ENCODE results near the gene SHMT1. TPM values are rescaled to one million over a fixed set of nuclear protein-coding genes. Genes with fewer than 3 reads are reported as not detected.

SHMT1 gene
- total RNA-seq, 1 donor from 2014 or later: 3.9 TPM

DNA sequence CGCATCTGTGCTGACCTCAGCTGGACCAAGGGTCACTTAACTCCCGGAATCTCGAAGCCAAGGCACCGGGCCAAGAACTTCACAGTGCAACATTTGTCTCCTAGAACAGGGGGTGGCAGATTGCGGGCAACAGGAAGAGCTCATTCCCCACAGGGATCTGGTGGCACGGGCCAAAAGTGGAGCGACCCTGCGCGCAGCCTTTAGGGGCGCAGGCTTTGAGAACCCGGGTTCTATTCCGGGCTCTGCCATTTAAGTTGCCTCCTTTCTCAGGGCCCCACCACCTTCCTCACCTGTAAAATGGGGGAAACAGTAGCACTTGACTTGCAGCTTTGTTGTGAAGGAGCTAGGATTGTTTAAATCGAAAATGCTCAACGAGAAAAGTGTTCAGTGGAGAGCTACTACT, 651 bp downstream of the SHMT1 start:
- DNase-seq (ENCODE audit: low spot score): no peak
- Mint-ChIP-seq H3K4me3 (ENCODE audit: unreplicated experiment) (peak overlapping the region; percentile 84), H3K27ac (ENCODE audit: unreplicated experiment) (no peak overlapping the region)

DNA sequence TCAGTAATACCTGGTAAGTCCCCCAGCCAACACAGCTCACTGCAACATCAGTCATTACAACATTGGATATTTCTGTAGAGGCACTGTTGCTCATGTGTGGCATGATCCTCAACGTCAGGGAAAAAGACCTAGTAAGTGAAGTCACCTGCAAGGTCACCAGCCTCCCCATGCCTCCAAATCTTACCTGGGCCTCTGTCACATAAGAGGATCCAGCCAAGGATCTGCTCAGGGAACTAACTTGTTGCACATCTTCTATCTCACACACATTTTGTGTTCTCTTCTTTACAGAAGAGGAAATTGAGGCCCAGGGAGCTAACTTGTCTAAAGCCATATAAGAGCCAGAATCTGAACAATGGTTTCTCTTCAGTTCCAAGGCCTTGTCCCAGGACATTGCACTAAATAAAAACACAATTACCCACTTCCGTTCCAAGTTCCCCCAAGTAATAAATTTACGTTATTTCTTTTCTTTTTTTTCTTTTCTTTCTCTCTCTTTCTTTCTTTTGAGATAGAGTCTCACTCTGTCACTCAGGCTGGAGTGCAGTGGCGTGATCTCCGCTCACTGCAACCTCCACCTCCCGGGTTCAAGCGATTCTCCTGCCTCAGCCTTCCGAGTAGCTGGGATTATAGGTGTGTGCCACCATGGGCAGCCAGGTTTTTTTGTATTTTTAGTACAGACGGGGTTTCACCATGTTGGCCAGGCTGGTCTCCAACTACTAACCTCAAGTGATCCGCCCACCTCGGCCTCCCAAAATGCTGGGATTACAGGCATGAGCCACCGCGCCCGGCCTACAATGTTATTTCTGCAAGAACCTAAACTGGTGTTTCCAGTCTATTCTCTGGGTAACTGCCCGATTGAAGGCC, 1.3 kb downstream of the SHMT1 start:
- no peak overlapping the region for H3K27ac Mint-ChIP-seq (ENCODE audit: unreplicated experiment)
- DNase-seq (ENCODE audit: low spot score): no peak
- TF ChIP-seq, protein P1, sequence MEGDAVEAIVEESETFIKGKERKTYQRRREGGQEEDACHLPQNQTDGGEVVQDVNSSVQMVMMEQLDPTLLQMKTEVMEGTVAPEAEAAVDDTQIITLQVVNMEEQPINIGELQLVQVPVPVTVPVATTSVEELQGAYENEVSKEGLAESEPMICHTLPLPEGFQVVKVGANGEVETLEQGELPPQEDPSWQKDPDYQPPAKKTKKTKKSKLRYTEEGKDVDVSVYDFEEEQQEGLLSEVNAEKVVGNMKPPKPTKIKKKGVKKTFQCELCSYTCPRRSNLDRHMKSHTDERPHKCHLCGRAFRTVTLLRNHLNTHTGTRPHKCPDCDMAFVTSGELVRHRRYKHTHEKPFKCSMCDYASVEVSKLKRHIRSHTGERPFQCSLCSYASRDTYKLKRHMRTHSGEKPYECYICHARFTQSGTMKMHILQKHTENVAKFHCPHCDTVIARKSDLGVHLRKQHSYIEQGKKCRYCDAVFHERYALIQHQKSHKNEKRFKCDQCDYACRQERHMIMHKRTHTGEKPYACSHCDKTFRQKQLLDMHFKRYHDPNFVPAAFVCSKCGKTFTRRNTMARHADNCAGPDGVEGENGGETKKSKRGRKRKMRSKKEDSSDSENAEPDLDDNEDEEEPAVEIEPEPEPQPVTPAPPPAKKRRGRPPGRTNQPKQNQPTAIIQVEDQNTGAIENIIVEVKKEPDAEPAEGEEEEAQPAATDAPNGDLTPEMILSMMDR (IDR thresholded peaks at IDR 0.05): no peak

More for the DNA sequence above, 651 bp downstream of the SHMT1 start:
- Mint-ChIP-seq H3K27me3 (ENCODE audit: low read depth) (no peaks in the 10 kb centered on the region), H3K4me1 (ENCODE audit: low read depth) (peaks cover 10% of the 10 kb centered on the region), H3K36me3 (ENCODE audit: low read depth) (no peaks in the 10 kb centered on the region), H3K9me3 (ENCODE audit: low read depth) (no peaks in the 10 kb centered on the region)
- TF ChIP-seq, protein P1 (IDR thresholded peaks at IDR 0.05): no peak

DNA sequence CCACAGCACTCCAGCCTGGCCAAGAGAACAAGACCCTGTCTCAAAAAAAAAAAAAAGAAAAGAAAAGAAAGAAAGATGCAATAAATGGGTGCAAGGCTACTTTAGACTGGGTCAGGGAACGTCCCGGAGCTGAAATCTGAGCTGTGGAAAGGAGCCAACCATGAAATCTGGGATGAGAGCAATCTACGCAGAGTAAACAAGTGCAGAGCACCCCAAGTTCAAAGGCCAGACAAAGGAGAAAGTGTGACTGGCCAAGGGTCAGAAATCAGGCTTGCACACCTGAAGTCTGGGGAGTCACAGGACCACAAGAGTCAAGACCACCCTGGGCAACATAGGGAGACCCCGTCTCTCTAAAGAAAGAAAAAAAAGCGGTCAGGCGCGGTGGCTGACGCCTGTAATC, 2.8 kb downstream of the SHMT1 start:
- no peak overlapping the region for H3K4me3 Mint-ChIP-seq (ENCODE audit: unreplicated experiment)
- no peaks in the 10 kb centered on the region for H3K9me3 Mint-ChIP-seq (ENCODE audit: low read depth)
- H3K4me1 Mint-ChIP-seq (ENCODE audit: low read depth): peaks cover 10% of the 10 kb centered on the region
- no peaks in the 10 kb centered on the region for H3K36me3 Mint-ChIP-seq (ENCODE audit: low read depth)
- H3K27ac Mint-ChIP-seq (ENCODE audit: unreplicated experiment): no peak overlapping the region
- no peak for DNase-seq (ENCODE audit: low spot score)
- H3K27me3 Mint-ChIP-seq (ENCODE audit: low read depth): no peaks in the 10 kb centered on the region
- TF ChIP-seq, protein P1 (IDR thresholded peaks at IDR 0.05): no peak

More for the DNA sequence above, 1.3 kb downstream of the SHMT1 start:
- H3K36me3 Mint-ChIP-seq (ENCODE audit: low read depth): no peaks in the 10 kb centered on the region
- H3K4me1 Mint-ChIP-seq (ENCODE audit: low read depth): peaks cover 10% of the 10 kb centered on the region
- no peaks in the 10 kb centered on the region for H3K9me3 Mint-ChIP-seq (ENCODE audit: low read depth)
- no peaks in the 10 kb centered on the region for H3K27me3 Mint-ChIP-seq (ENCODE audit: low read depth)
- H3K4me3 Mint-ChIP-seq (ENCODE audit: unreplicated experiment): peak overlapping the region; percentile 84

DNA sequence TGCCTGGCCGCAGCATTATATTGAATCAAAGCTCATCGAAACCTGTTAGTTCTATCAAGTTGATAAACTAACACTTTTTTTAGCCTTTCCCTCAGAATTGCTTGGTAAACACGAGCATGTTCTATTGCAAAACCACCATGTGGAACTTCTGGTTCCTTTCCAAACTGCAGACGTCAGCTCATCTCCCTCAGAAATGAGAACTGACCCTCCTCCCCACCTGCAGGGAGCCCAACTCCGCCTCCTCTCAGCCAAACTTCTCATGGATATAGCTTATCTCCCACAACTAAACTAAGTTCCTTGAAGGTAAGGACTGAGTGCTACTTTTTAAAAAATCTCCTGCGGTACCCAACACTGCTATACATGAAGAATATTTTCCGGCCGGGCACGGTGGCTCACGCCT, 6.7 kb downstream of the SHMT1 start:
- H3K4me1 Mint-ChIP-seq (ENCODE audit: low read depth): no peaks in the 10 kb centered on the region
- no peak overlapping the region for H3K27ac Mint-ChIP-seq (ENCODE audit: unreplicated experiment)
- H3K9me3 Mint-ChIP-seq (ENCODE audit: low read depth): no peaks in the 10 kb centered on the region
- H3K36me3 Mint-ChIP-seq (ENCODE audit: low read depth): peaks cover 1% of the 10 kb centered on the region
- TF ChIP-seq, protein P1 (IDR thresholded peaks at IDR 0.05): no peak
- no peaks in the 10 kb centered on the region for H3K27me3 Mint-ChIP-seq (ENCODE audit: low read depth)
- no peak overlapping the region for H3K4me3 Mint-ChIP-seq (ENCODE audit: unreplicated experiment)
- no peak for DNase-seq (ENCODE audit: low spot score)

DNA sequence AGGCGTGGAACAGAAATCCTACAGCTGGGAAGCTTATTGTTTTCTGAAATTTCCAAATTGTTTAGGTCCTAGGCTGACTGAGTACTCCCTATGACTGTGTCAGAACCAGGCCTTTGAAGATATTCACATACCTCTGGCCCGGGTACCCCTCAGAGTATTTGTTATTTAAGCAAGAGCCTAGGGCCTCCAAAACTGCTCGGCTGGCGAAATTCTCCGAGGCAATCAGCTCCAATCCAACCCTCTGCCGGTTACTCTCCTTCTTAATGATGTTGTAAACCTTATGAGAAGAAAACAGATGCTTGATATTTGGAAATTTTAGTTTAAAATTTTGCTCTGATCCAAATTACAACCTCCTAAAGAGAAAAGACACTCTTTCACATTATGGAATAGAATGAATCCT, 9.8 kb downstream of the SHMT1 start:
- no peak overlapping the region for H3K4me3 Mint-ChIP-seq (ENCODE audit: unreplicated experiment)
- no peaks in the 10 kb centered on the region for H3K4me1 Mint-ChIP-seq (ENCODE audit: low read depth)
- TF ChIP-seq, protein P1 (IDR thresholded peaks at IDR 0.05): no peak
- no peaks in the 10 kb centered on the region for H3K27me3 Mint-ChIP-seq (ENCODE audit: low read depth)
- DNase-seq (ENCODE audit: low spot score): no peak
- H3K36me3 Mint-ChIP-seq (ENCODE audit: low read depth): peaks cover 1% of the 10 kb centered on the region
- no peak overlapping the region for H3K27ac Mint-ChIP-seq (ENCODE audit: unreplicated experiment)
- H3K9me3 Mint-ChIP-seq (ENCODE audit: low read depth): no peaks in the 10 kb centered on the region
